ENCODE results near the gene PDE11A.

DNA sequence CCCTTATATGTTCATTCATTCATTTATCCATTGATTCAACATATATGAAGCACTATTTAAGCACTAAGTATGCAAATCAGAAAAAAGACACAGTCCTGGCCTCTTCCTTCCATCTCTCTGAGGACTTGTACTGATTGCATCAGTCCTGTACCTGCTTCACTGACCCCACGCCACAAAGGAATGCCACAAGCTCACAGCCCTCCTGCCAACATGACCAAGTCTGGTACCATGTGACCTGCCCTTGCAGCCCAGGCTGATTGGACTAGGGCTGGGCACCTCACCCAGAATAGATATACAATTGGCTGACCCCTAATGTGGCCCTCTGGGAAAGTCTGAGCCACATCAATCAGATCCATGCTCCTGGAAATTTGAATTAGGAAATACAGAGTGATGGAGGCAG lies 483.4 kb downstream of the PDE11A start:
- TF ChIP-seq POLR2AphosphoS5 (IDR thresholded peaks at IDR 0.05; ENCODE audit: low read depth, low read length): no peak
- TF ChIP-seq TCF12 (IDR thresholded peaks at IDR 0.05): no peak
- no peak for TF ChIP-seq TCF12 (CRISPR knock-in tag; IDR thresholded peaks at IDR 0.05)
- TF ChIP-seq CBX5 (CRISPR knock-in tag; IDR thresholded peaks at IDR 0.05; ENCODE audit: borderline replicate concordance): no peak
- no peak for TF ChIP-seq TP53 (CRISPR knock-in tag; conservative IDR thresholded peaks at IDR 0.05)
- TF ChIP-seq, protein P1, sequence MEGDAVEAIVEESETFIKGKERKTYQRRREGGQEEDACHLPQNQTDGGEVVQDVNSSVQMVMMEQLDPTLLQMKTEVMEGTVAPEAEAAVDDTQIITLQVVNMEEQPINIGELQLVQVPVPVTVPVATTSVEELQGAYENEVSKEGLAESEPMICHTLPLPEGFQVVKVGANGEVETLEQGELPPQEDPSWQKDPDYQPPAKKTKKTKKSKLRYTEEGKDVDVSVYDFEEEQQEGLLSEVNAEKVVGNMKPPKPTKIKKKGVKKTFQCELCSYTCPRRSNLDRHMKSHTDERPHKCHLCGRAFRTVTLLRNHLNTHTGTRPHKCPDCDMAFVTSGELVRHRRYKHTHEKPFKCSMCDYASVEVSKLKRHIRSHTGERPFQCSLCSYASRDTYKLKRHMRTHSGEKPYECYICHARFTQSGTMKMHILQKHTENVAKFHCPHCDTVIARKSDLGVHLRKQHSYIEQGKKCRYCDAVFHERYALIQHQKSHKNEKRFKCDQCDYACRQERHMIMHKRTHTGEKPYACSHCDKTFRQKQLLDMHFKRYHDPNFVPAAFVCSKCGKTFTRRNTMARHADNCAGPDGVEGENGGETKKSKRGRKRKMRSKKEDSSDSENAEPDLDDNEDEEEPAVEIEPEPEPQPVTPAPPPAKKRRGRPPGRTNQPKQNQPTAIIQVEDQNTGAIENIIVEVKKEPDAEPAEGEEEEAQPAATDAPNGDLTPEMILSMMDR (CRISPR knock-in tag; IDR thresholded peaks at IDR 0.05): no peak
- no peak for TF ChIP-seq ZC3H4 (CRISPR knock-in tag; IDR thresholded peaks at IDR 0.05; ENCODE audit: borderline replicate concordance)
